ENCODE data around the gene ARHGAP11A. TPM values are rescaled to one million over a fixed set of nuclear protein-coding genes. Genes with fewer than 3 reads are reported as not detected.

Gene ARHGAP11A
- total and polyA plus RNA-seq, 10 of the 15 experiments (the other 5 are each of a cell fraction or from before 2014, with no cell fraction given) = 12.4 to 53.6 (median 36.5) TPM

Small RNAs within 50 kb of the gene (small RNA-seq; reads per million reads assigned to genes)
- not detected for gene RN7SL286P

Other genes with a start within 250 kb of the ARHGAP11A start
- not detected in 2 replicates for gene GOLGA8K, start 212.2 kb upstream of the ARHGAP11A start, total RNA-seq (2014; rRNA removed)
- gene GOLGA8K, start 212.2 kb upstream of the ARHGAP11A start, total RNA-seq (2014; rRNA removed; fragmentation: Illumina TruSeq; extraction: Trizol) = not detected in 2 replicates
- gene GOLGA8K, start 212.2 kb upstream of the ARHGAP11A start, total RNA-seq (2021) = not detected in 2 replicates
- gene GOLGA8K, start 212.2 kb upstream of the ARHGAP11A start, polyA plus RNA-seq (2011; rRNA removed) = 0.14 TPM in 1 of 2 replicates, not detected in the other
- gene GOLGA8K, start 212.2 kb upstream of the ARHGAP11A start, polyA plus RNA-seq (2014; fragmentation: Illumina TruSeq; extraction: Trizol) = not detected in 2 replicates
- gene GOLGA8K, start 212.2 kb upstream of the ARHGAP11A start, polyA plus RNA-seq (2014; fragmentation: Nextera tagmentation; extraction: Ambion mirVana) = not detected
- 0.15 TPM in 1 of 2 replicates, not detected in the other for gene GOLGA8K, start 212.2 kb upstream of the ARHGAP11A start, polyA plus RNA-seq (2014; rRNA removed)
- gene GOLGA8K, start 212.2 kb upstream of the ARHGAP11A start, polyA plus RNA-seq (2016; fragmentation: Nextera tagmentation; extraction: Ambion mirVana) = not detected
- gene GOLGA8O, start 159.9 kb upstream of the ARHGAP11A start, total RNA-seq (2014; rRNA removed) = not detected in 2 replicates
- 0.04 TPM in 1 of 2 replicates, not detected in the other for gene GOLGA8O, start 159.9 kb upstream of the ARHGAP11A start, total RNA-seq (2014; rRNA removed; fragmentation: Illumina TruSeq; extraction: Trizol)
- not detected in 2 replicates for gene GOLGA8O, start 159.9 kb upstream of the ARHGAP11A start, total RNA-seq (2021)
- gene GOLGA8O, start 159.9 kb upstream of the ARHGAP11A start, polyA plus RNA-seq (2011; rRNA removed) = 0.05 TPM in 1 of 2 replicates, not detected in the other
- 0.07 TPM in 1 of 2 replicates, not detected in the other for gene GOLGA8O, start 159.9 kb upstream of the ARHGAP11A start, polyA plus RNA-seq (2014; fragmentation: Illumina TruSeq; extraction: Trizol)
- not detected for gene GOLGA8O, start 159.9 kb upstream of the ARHGAP11A start, polyA plus RNA-seq (2014; fragmentation: Nextera tagmentation; extraction: Ambion mirVana)
- gene GOLGA8O, start 159.9 kb upstream of the ARHGAP11A start, polyA plus RNA-seq (2014; rRNA removed) = not detected in 2 replicates
- gene GOLGA8O, start 159.9 kb upstream of the ARHGAP11A start, polyA plus RNA-seq (2016; fragmentation: Nextera tagmentation; extraction: Ambion mirVana) = not detected
- gene GOLGA8N, start 22.0 kb upstream of the ARHGAP11A start, total RNA-seq (2014; rRNA removed) = 0.17 and 0.71 TPM in 2 replicates
- 0.13 and 0.23 TPM in 2 replicates for gene GOLGA8N, start 22.0 kb upstream of the ARHGAP11A start, total RNA-seq (2014; rRNA removed; fragmentation: Illumina TruSeq; extraction: Trizol)
- gene GOLGA8N, start 22.0 kb upstream of the ARHGAP11A start, total RNA-seq (2021) = 0.27 and 0.33 TPM in 2 replicates
- 0.23 and 0.36 TPM in 2 replicates for gene GOLGA8N, start 22.0 kb upstream of the ARHGAP11A start, polyA plus RNA-seq (2011; rRNA removed)
- gene GOLGA8N, start 22.0 kb upstream of the ARHGAP11A start, polyA plus RNA-seq (2014; fragmentation: Illumina TruSeq; extraction: Trizol) = 0.13 and 0.44 TPM in 2 replicates
- gene GOLGA8N, start 22.0 kb upstream of the ARHGAP11A start, polyA plus RNA-seq (2014; fragmentation: Nextera tagmentation; extraction: Ambion mirVana) = under 1 TPM; 0.02 to 0.05 TPM
- gene GOLGA8N, start 22.0 kb upstream of the ARHGAP11A start, polyA plus RNA-seq (2014; rRNA removed) = 0.13 and 0.22 TPM in 2 replicates
- under 1 TPM; 0.23 to 0.30 TPM for gene GOLGA8N, start 22.0 kb upstream of the ARHGAP11A start, polyA plus RNA-seq (2016; fragmentation: Nextera tagmentation; extraction: Ambion mirVana)
- 0.62 and 0.65 TPM in 2 replicates for gene SCG5, start 26.2 kb downstream of the ARHGAP11A start, total RNA-seq (2014; rRNA removed)
- gene SCG5, start 26.2 kb downstream of the ARHGAP11A start, total RNA-seq (2014; rRNA removed; fragmentation: Illumina TruSeq; extraction: Trizol) = 0.49 and 0.97 TPM in 2 replicates
- gene SCG5, start 26.2 kb downstream of the ARHGAP11A start, total RNA-seq (2021) = 0.53 and 0.62 TPM in 2 replicates
- gene SCG5, start 26.2 kb downstream of the ARHGAP11A start, polyA plus RNA-seq (2011; rRNA removed) = 0.26 and 0.46 TPM in 2 replicates
- gene SCG5, start 26.2 kb downstream of the ARHGAP11A start, polyA plus RNA-seq (2014; fragmentation: Illumina TruSeq; extraction: Trizol) = 0.13 and 0.41 TPM in 2 replicates
- gene SCG5, start 26.2 kb downstream of the ARHGAP11A start, polyA plus RNA-seq (2014; fragmentation: Nextera tagmentation; extraction: Ambion mirVana) = under 1 TPM; 0.34 to 0.35 TPM
- gene SCG5, start 26.2 kb downstream of the ARHGAP11A start, polyA plus RNA-seq (2014; rRNA removed) = 0.37 and 0.47 TPM in 2 replicates
- under 1 TPM; 0.50 to 0.62 TPM for gene SCG5, start 26.2 kb downstream of the ARHGAP11A start, polyA plus RNA-seq (2016; fragmentation: Nextera tagmentation; extraction: Ambion mirVana)
- not detected in 2 replicates for gene GREM1, start 102.5 kb downstream of the ARHGAP11A start, total RNA-seq (2014; rRNA removed)
- gene GREM1, start 102.5 kb downstream of the ARHGAP11A start, total RNA-seq (2014; rRNA removed; fragmentation: Illumina TruSeq; extraction: Trizol) = not detected in 2 replicates
- 0.36 and 0.53 TPM in 2 replicates for gene GREM1, start 102.5 kb downstream of the ARHGAP11A start, total RNA-seq (2021)
- gene GREM1, start 102.5 kb downstream of the ARHGAP11A start, polyA plus RNA-seq (2011; rRNA removed) = not detected in 2 replicates
- not detected in 2 replicates for gene GREM1, start 102.5 kb downstream of the ARHGAP11A start, polyA plus RNA-seq (2014; fragmentation: Illumina TruSeq; extraction: Trizol)
- not detected for gene GREM1, start 102.5 kb downstream of the ARHGAP11A start, polyA plus RNA-seq (2014; fragmentation: Nextera tagmentation; extraction: Ambion mirVana)
- gene GREM1, start 102.5 kb downstream of the ARHGAP11A start, polyA plus RNA-seq (2014; rRNA removed) = not detected in 2 replicates
- under 1 TPM; 0.08 TPM for gene GREM1, start 102.5 kb downstream of the ARHGAP11A start, polyA plus RNA-seq (2016; fragmentation: Nextera tagmentation; extraction: Ambion mirVana)